Transverse colon (tissue), 4 donors: Measurements from ENCODE around the gene POLD2. TPM values are rescaled to one million over a fixed set of nuclear protein-coding genes. Genes with fewer than 3 reads are reported as not detected.

Experiments
- DNase-seq: peaks from one replicate; pipeline ENCODE4 v3.0.0-alpha.2; 2019
- H3K27ac ChIP-seq, 4 donors: fragments of 200-600 bp; sonication (generic); 2 replicates each; pipeline ENCODE4 v1.5.1; 2016 to 2018; ENCODE audit warnings: inconsistent platforms in 4 of 4
- H3K27me3 ChIP-seq: fragments of 200-600 bp; sonication (generic); 2 replicates; pipeline ENCODE4 v1.5.1; 2017; ENCODE audit warnings: inconsistent platforms
- H3K36me3 ChIP-seq, 4 donors: fragments of 200-600 bp; sonication (generic); 2 replicates each; pipeline ENCODE4 v1.5.1; 2017 to 2019; ENCODE audit warnings: inconsistent platforms in 4 of 4
- H3K4me1 ChIP-seq, 4 donors: fragments of 200-600 bp; sonication (generic); 2 replicates each; pipeline ENCODE4 v1.5.1; 2017 to 2020; ENCODE audit warnings: inconsistent platforms in 4 of 4
- H3K4me3 ChIP-seq, 4 donors: fragments of 200-600 bp; sonication (generic); 1 replicate in 1 of 4; 2 replicates in 3 of 4; pipeline versions ENCODE4 v1.5.1 to v1.6.1; 2017 to 2019; ENCODE audit warnings: inconsistent platforms in 4 of 4
- H3K9me3 ChIP-seq, 2 donors: fragments of 200-600 bp; sonication (generic); 2 replicates each; pipeline ENCODE4 v1.5.1; 2017 to 2019; ENCODE audit warnings: inconsistent platforms in 2 of 2
- EP300 ChIP-seq: sonication (generic); formaldehyde crosslinking; IDR thresholded peaks from one replicate; pipeline ENCODE4 v1.6.1; 2017; ENCODE audit warnings: antibody characterized with exemption, low read depth
- POLR2A ChIP-seq: fragments of 450-650 bp; IDR thresholded peaks from one replicate; pipeline ENCODE4 v1.6.1; 2016; ENCODE audit warnings: antibody characterized with exemption, mild to moderate bottlenecking, moderate library complexity
- POLR2AphosphoS5 ChIP-seq, 3 donors: sonication (generic); formaldehyde crosslinking; IDR thresholded peaks; one replicate each; pipeline ENCODE4 v1.6.1; 2016; ENCODE audit warnings: antibody characterized with exemption in 3 of 3
- WGBS, 2 donors: methylation state at CpG; one replicate each; pipeline ENCODE4 v1.1.5; 2018; ENCODE audit warnings: low coverage in 1 of 2; 5-methylcytosine and 5-hydroxymethylcytosine counted together
- in situ Hi-C, 4 donors: fragments of 200-750 bp; cut with MboI; loops; one replicate each; pipeline versions ENCODE4 v1.15.0 to v1.15.1; 2017; ENCODE audit warnings: low sequenced_read_pairs in 3 of 4, low pct_ligation_motif_present in 1 of 4, low pct_unique_long_range_greater_than_20kb in 1 of 4
- intact Hi-C: fragments of 100-400 bp; cut with DNase I; formaldehyde crosslinking; loops from one replicate; pipeline ENCODE4 v1.15.1; 2023; ENCODE audit warnings: low total_unique reads
- total RNA-seq, 4 donors: library from RNA; depleted of rRNA; stranded (reverse); fragments of >200 nt; gene quantifications; one replicate each; pipeline ENCODE4 v1.1.0, GENCODE V29; 2016
- TF ChIP-seq, protein P1 (sequence below), 5 experiments: fragments of 200-600 bp in 3 of 5; fragments of 450-650 bp in 2 of 5; sonication (generic) in 3 of 5; IDR thresholded peaks; 1 replicate in 2 of 5; 2 replicates in 3 of 5; pipeline ENCODE4 v1.5.1; 2016 to 2017; ENCODE audit warnings: antibody characterized with exemption in 5 of 5, inconsistent platforms in 3 of 5, mild to moderate bottlenecking in 2 of 5, moderate library complexity in 1 of 5

POLD2 gene
- total RNA-seq, 4 donors from 2014 or later = 20.1 to 32.7 (median 22.7) TPM

- Histone ChIP-seq H3K27ac (peak overlapping the region; percentile 77 to 92 (median 86)), H3K36me3 (no peaks in the 10 kb centered on the region), H3K4me3 (peak overlapping the region in 3 of 4 donors; percentile 32 to 59 (median 43)), H3K4me1 (peaks cover 0 to 12% (median 2%) of the 10 kb centered on the region in 4 donors), H3K27me3 (peaks cover 26% of the 10 kb centered on the region), H3K9me3 (no peaks in the 10 kb centered on the region)
- no peak for TF ChIP-seq POLR2AphosphoS5 (IDR thresholded peaks at IDR 0.05)
- no peak for TF ChIP-seq POLR2A
- TF ChIP-seq, protein P1, sequence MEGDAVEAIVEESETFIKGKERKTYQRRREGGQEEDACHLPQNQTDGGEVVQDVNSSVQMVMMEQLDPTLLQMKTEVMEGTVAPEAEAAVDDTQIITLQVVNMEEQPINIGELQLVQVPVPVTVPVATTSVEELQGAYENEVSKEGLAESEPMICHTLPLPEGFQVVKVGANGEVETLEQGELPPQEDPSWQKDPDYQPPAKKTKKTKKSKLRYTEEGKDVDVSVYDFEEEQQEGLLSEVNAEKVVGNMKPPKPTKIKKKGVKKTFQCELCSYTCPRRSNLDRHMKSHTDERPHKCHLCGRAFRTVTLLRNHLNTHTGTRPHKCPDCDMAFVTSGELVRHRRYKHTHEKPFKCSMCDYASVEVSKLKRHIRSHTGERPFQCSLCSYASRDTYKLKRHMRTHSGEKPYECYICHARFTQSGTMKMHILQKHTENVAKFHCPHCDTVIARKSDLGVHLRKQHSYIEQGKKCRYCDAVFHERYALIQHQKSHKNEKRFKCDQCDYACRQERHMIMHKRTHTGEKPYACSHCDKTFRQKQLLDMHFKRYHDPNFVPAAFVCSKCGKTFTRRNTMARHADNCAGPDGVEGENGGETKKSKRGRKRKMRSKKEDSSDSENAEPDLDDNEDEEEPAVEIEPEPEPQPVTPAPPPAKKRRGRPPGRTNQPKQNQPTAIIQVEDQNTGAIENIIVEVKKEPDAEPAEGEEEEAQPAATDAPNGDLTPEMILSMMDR (IDR thresholded peaks at IDR 0.05) = no peak
- TF ChIP-seq EP300 = no peak
- in situ Hi-C loops (no loop called here), intact Hi-C loops (no loop called here)
- no peak for DNase-seq
- 44 to 60% methylated on average over 1 to 2 of the region's 2 CpGs for WGBS, 2 donors
Measured at GRCh38 chr7:44105832-44106231, 17.5 kb downstream of the POLD2 start.

DNA sequence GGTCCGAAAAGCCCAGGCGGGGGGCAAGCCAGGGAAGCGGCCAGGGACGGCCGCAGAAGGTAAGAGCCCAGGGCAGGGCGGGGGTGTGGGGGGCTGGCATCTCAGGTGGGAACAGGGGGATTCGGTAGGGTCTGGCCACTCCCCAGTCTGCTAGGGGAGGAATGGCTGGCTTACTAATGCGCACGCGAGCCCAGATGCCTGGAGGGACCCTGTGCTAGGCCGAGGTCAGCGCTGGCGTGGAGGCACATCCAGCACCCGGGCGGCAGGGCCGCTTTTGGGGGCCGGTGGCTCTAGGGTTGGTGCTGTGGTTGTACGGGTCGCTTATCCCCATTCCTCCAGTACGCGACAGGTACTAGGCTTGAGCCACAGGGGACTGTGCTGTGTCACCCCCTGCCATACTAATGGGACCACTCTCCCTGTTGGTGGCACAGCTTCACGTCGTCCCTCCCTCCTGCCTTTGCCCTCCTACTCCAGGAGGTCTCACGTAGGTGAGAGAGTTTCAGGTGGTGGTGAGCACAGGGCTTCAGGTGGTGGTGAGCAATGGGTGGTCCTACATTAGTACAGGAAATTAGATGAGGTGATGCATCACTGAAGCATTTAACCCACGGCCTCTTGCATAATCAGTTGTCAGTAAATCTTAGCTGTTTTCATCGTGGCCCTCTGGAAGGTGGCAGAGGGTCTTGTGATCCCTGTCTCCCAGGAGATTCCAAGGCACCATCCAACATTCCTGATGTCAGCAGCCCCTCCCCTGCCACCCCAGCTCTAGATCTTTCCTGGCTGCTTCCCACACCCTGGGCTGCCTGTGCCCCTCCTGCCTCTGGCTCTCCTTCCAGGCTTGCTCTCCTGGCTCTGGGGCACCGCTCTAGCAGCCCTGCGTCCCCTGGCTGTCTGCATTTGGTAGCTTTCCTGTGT is 18.2 kb downstream of the POLD2 start:
- in situ Hi-C loops (no loop called here), intact Hi-C loops (no loop called here)
- Histone ChIP-seq H3K27ac (peak overlapping the region; percentile 77 to 92 (median 86)), H3K9me3 (no peaks in the 10 kb centered on the region), H3K27me3 (peaks cover 26% of the 10 kb centered on the region), H3K4me3 (peak overlapping the region; percentile 32 to 59 (median 51)), H3K4me1 (peaks cover 0 to 12% (median 2%) of the 10 kb centered on the region in 4 donors), H3K36me3 (no peaks in the 10 kb centered on the region)
- 53 to 55% methylated on average over 2 to 19 of the region's 28 CpGs for WGBS, 2 donors
- DNase-seq = no peak
- TF ChIP-seq POLR2AphosphoS5 (IDR thresholded peaks at IDR 0.05) = peak in 2 of 3 donors; percentile 17 to 57
- TF ChIP-seq, protein P1 (IDR thresholded peaks at IDR 0.05) = no peak

- WGBS, 2 donors = 10% methylated on average over 33 of the region's 87 CpGs; no CpG with 5 or more reads in 1 of the 2 donors
- Histone ChIP-seq H3K4me3 (peak within 1 kb of the TSS; percentile 32 to 59 (median 51)), H3K4me1 (peaks cover 0 to 12% (median 2%) of the 10 kb centered on the region in 4 donors), H3K36me3 (no peaks in the 10 kb centered on the region), H3K9me3 (no peaks in the 10 kb centered on the region), H3K27me3 (peaks cover 26% of the 10 kb centered on the region), H3K27ac (peak within 1 kb of the TSS; percentile 77 to 92 (median 86))
- TF ChIP-seq, protein P1 (IDR thresholded peaks at IDR 0.05) = no peak
- peak in 1 of 3 donors; percentile 37 for TF ChIP-seq POLR2AphosphoS5 (IDR thresholded peaks at IDR 0.05)
- intact Hi-C loops = no loop called here
- peak; percentile 35 for DNase-seq
- in situ Hi-C loops = no loop called here
Measured at GRCh38 chr7:44103923-44104859, 19.2 kb downstream of the POLD2 start, which contains the start of gene AEBP1. Gene AEBP1, plus strand, starts transcription at chr7:44104345. Its CDS starts 321 bp downstream, at chr7:44104666.

DNA sequence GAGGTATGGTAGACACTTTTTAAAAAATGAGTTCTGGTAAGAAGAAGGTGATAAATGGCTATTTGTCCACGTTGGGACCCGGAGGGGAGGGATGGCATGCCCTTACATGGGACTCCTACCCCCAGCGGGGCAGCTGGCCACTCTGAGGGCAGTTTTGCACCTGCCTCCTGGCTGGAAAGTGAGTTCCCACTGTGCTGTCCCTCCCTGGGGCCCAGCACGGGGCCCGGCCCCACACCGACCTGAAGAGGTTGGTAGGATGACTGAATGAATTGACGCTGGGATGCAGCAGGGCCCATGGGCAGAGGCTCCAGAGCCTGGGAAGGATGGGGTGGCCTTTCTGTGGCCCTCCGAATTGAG is 19.8 kb downstream of the POLD2 start:
- TF ChIP-seq EP300 = no peak
- TF ChIP-seq POLR2A = no peak
- TF ChIP-seq, protein P1 (IDR thresholded peaks at IDR 0.05) = no peak
- no peak for TF ChIP-seq POLR2AphosphoS5 (IDR thresholded peaks at IDR 0.05)
- WGBS, 2 donors = 57% methylated on average over 8 of the region's 8 CpGs; no CpG with 5 or more reads in 1 of the 2 donors
- in situ Hi-C loops = no loop called here
- DNase-seq = no peak
- Histone ChIP-seq H3K9me3 (no peaks in the 10 kb centered on the region), H3K4me1 (peaks cover 0 to 12% (median 2%) of the 10 kb centered on the region in 4 donors), H3K4me3 (no peak overlapping the region), H3K27ac (peak overlapping the region; percentile 39 to 92 (median 86)), H3K27me3 (peaks cover 26% of the 10 kb centered on the region), H3K36me3 (no peaks in the 10 kb centered on the region)
- intact Hi-C loops = no loop called here
